SK-N-DZ (cell line): Measurements from ENCODE around the gene EXOSC6.
"Not testable (repeated sequence)": the region's sequence is repeated elsewhere in the genome, so short reads cannot be mapped to it uniquely, and the experiment has no call there.

Experiments used
- DNase-seq: peaks from one replicate; pipeline ENCODE4 v3.0.0-alpha.2; 2015; ENCODE audit warnings: low spot score
- small RNA-seq, 2 experiments: library from RNA; depleted of rRNA; stranded (forward); fragments of <200 nt; gene quantifications; one replicate each; pipeline ENCODE3, GENCODE V24; 2014

EXOSC6 gene

DNA sequence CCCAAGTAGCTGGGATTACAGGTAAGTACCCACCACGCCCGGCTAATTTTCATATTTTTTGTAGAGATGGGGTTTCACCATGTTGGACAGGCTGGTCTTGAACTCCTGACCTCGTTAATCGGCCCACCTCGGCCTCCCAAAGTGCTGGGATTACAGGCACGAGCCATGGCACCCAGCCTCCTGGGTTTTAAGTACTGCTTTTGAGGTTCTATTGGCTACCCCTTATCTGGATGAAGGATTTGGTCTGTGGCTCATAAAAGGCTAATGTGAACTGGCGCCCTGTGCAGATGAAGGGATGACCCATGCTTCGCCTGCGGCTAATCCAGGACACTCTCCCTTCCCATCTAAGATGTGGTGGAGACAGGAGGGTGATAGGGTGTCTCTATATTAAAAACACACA is 52.6 kb downstream of the EXOSC6 start:
- not testable (repeated sequence) for DNase-seq

DNA sequence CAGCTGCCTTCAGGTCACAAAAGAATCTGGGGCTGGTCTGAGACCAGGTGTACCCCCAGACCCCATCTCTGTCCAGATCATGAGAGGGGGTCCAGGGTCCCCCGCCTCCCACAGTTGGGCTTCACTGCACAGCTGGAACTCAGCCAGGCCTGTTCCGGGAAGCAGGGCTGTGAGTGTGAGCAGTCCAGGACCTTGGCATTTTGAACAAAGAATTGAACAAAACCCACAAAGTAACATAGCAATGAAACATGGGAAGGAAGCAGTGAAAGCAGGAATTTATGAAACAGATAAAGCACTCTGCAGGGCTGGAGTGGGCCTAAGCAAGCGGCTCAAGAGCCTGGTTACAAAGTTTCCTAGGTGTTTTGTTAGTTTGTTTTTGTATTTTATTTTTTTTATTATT is 53.1 kb downstream of the EXOSC6 start:
- not testable (repeated sequence) for DNase-seq

DNA sequence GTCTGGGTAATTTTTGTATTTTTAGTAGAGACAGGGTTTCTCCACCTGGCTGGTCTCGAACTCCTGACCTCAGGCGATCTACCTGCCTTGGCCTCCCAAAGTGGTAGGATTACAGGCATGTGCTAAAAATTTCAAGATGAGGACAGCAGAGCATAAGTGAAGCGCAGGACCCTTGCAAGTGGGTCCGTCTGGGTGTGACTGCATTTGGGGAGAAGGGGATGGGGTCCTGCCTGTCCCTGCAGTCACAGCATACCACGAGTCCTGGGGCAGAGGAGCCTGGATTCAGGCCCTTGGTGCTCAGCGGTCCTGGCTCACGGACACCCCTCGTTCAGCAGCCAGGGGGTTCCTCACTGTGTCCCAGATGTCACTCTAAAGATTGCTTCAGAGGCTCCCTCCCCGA is 53.5 kb downstream of the EXOSC6 start:
- DNase-seq = not testable (repeated sequence)

DNA sequence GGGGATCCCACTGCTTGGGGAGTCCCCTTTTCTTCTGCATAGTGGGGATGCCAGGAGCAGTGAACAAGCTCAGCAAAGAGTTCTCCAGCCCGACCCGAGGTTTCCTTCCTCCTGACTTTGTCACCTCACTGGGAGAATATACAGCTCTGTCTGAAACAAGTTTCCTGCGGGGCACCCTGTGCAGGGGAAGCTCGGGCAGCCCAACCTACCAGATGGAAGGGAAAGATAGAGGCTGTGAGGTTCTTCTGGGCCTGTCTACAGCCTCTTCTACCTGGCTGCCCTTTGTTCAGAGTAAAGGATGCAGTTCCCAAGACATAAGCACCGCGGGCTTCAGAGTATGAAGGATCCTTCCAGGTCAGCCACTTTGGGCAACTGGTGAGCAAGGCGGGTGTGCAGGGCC is 54.1 kb downstream of the EXOSC6 start:
- DNase-seq = not testable (repeated sequence)

Small RNA genes lying within 50 kb of the gene (small RNA-seq; reads per million reads assigned to genes)
- gene AC009060.2 (0 reads per million in 2 experiments), gene RN7SL279P (0 reads per million in 2 experiments)
